ENCODE results near the gene ASCC3.

GRCh38 chr6:100851819-100852218 is 29.3 kb downstream of the ASCC3 start:
- TF ChIP-seq EZH2 (IDR thresholded peaks at IDR 0.05; ENCODE audit: insufficient read depth, poor library complexity, severe bottlenecking) (no peak), EZH2phosphoT487 (IDR thresholded peaks at IDR 0.05; ENCODE audit: insufficient read depth, low read depth) (no peak)

Data from GM23248 (cell line).